ENCODE results near the gene ATL3.

Gene ATL3

DNA sequence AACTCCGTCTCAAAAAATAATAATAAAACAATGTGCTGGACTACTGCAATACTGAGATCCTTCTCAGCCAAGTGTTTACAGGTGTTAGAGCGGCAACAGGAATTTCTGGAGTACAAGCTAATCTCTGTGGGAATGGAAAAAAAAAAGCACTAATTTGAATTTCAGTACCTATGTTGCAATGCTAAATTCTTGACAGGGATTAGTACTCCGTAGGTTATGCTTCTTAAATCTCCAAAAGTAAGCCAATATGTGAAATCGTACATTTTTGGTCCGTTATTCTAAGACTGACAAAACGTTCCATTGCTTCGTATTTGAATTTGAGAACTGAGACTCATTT, 1.1 kb downstream of the ATL3 start:
- Histone ChIP-seq H3K27me3 (replicated peaks in 2 of 5; ENCODE audit: control insufficient read depth in 4 of 5, insufficient read depth in 5 of 5, low read length in 4 of 5) (no peaks in the 10 kb centered on the region), H3K9me3 (ENCODE audit: control extremely low read depth in 1 of 5, control insufficient read depth in 4 of 5, insufficient read depth in 2 of 5, low read depth in 1 of 5, low read length in 4 of 5) (no peaks in the 10 kb centered on the region), H3K4me3 (ENCODE audit: control insufficient read depth in 1 of 7, extremely low read depth in 1 of 7, insufficient read depth in 4 of 7, low read depth in 2 of 7, low read length in 6 of 7) (peak overlapping the region in 6 of 7 experiments; percentile 68 to 88 (median 76)), H3K4me1 (ENCODE audit: control extremely low read depth in 1 of 4, control insufficient read depth in 4 of 4, insufficient read depth in 4 of 4, low read length in 3 of 4) (peaks cover 6 to 17% (median 14%) of the 10 kb centered on the region in 4 experiments), H3K36me3 (ENCODE audit: control insufficient read depth in 4 of 4, insufficient read depth in 4 of 4, low read length in 3 of 4) (peaks cover 0 to 5% (median 0%) of the 10 kb centered on the region in 4 experiments), H3K27ac (ENCODE audit: insufficient read depth in 1 of 2, low read depth in 1 of 2, low read length in 2 of 2, poor library complexity in 1 of 2, severe bottlenecking in 2 of 2) (peak overlapping the region; percentile 41 to 73)
- no peak for DNase-seq
- 64% methylated on average over 6 of the region's 7 CpGs for WGBS (ENCODE audit: insufficient coverage)
- POLR2A ChIA-PET: no interaction called here
- CTCF ChIA-PET: interaction anchor here (0.7 to 3.3 kb wide), 13 partner anchors 9 to 75 kb away, joined by 3 to 20 read pairs (median 6); no protein-coding TSS in a partner anchor

DNA sequence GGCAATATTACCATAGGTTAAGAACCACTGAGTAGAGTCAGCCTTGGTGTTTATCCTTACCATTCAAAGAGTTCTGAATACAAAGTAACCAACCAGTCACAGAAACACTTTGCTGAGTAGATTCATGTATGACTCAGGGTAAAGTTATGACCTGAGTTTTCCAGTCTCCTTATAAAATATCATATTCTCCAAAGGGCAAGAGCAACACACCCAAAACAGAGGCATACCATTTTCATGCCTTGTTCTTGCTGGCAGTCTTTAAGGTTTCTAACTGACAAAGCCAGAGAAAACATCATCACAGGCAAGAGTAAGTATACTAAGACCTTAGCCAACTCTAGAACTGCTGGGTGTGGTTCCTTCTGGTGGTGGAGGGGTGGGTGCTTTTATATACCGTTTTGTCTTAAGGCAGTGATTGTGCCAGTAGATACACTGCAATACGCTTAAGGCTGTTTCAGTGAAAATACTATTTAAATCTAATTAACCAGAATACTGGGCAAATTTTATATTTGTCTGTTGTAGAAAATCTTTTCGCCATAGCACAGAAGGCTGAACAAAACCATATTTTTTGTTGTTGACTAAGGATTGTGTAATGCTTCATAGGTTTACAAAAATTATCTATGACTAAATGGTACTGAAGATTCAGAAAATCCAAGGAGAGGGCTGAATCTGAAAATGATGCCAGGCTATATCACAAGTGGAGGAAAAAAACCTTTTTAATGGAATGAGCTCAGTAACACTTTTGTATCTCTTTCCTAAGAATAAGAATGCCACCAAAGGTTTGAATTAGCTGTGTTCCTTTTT, 3.0 kb downstream of the ATL3 start:
- Histone ChIP-seq H3K27ac (ENCODE audit: insufficient read depth in 1 of 2, low read depth in 1 of 2, low read length in 2 of 2, poor library complexity in 1 of 2, severe bottlenecking in 2 of 2) (no peak overlapping the region), H3K27me3 (replicated peaks in 2 of 5; ENCODE audit: control insufficient read depth in 4 of 5, insufficient read depth in 5 of 5, low read length in 4 of 5) (no peaks in the 10 kb centered on the region), H3K4me1 (ENCODE audit: control extremely low read depth in 1 of 4, control insufficient read depth in 4 of 4, insufficient read depth in 4 of 4, low read length in 3 of 4) (peaks cover 6 to 17% (median 14%) of the 10 kb centered on the region in 4 experiments), H3K4me3 (ENCODE audit: control insufficient read depth in 1 of 7, extremely low read depth in 1 of 7, insufficient read depth in 4 of 7, low read depth in 2 of 7, low read length in 6 of 7) (no peak overlapping the region), H3K9me3 (ENCODE audit: control extremely low read depth in 1 of 5, control insufficient read depth in 4 of 5, insufficient read depth in 2 of 5, low read depth in 1 of 5, low read length in 4 of 5) (no peaks in the 10 kb centered on the region), H3K36me3 (ENCODE audit: control insufficient read depth in 4 of 4, insufficient read depth in 4 of 4, low read length in 3 of 4) (peaks cover 0 to 5% (median 0%) of the 10 kb centered on the region in 4 experiments)
- WGBS (ENCODE audit: insufficient coverage): 100% methylated on average over 1 of the region's 3 CpGs
- DNase-seq: no peak
- CTCF ChIA-PET: interaction anchor here (2.2 to 3.3 kb wide), 2 partner anchors 9 to 70 kb away, joined by 4 to 20 read pairs; no protein-coding TSS in a partner anchor
- POLR2A ChIA-PET: no interaction called here

DNA sequence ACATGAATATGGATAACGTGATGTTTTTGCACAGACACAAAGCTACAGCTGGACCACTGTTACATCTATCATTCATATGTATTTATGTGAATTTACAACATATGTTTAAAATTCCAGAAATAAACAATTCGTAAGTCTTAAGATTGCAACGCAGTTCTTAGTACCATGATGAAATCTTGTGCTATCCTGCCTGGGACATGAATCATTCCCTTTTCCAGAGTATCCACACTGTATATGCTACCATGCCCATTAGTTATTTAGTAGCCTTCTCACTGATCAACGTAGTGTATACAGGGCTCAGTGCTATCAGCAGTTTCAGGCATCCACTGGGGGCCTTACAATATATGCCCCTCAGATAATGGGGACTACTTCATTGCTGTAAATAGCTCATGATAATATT, 4.3 kb downstream of the ATL3 start:
- H3K4me1 ChIP-seq (ENCODE audit: control extremely low read depth in 1 of 4, control insufficient read depth in 4 of 4, insufficient read depth in 4 of 4, low read length in 3 of 4): peaks cover 6 to 17% (median 13%) of the 10 kb centered on the region in 4 experiments
- H3K4me3 ChIP-seq (ENCODE audit: control insufficient read depth in 1 of 7, extremely low read depth in 1 of 7, insufficient read depth in 4 of 7, low read depth in 2 of 7, low read length in 6 of 7): no peak overlapping the region
- 94% methylated on average over 2 of the region's 4 CpGs for WGBS (ENCODE audit: insufficient coverage)
- H3K36me3 ChIP-seq (ENCODE audit: control insufficient read depth in 4 of 4, insufficient read depth in 4 of 4, low read length in 3 of 4): peaks cover 0 to 5% (median 0%) of the 10 kb centered on the region in 4 experiments
- no peak for DNase-seq
- ChIA-PET POLR2A (no interaction called here), CTCF (interaction anchor here (0.6 to 0.7 kb wide), 2 partner anchors 70 to 138 kb away, joined by 3 read pairs; no protein-coding TSS in a partner anchor)
- H3K27me3 ChIP-seq (replicated peaks in 2 of 5; ENCODE audit: control insufficient read depth in 4 of 5, insufficient read depth in 5 of 5, low read length in 4 of 5): no peaks in the 10 kb centered on the region
- H3K9me3 ChIP-seq (ENCODE audit: control extremely low read depth in 1 of 5, control insufficient read depth in 4 of 5, insufficient read depth in 2 of 5, low read depth in 1 of 5, low read length in 4 of 5): no peaks in the 10 kb centered on the region
- no peak overlapping the region for H3K27ac ChIP-seq (ENCODE audit: insufficient read depth in 1 of 2, low read depth in 1 of 2, low read length in 2 of 2, poor library complexity in 1 of 2, severe bottlenecking in 2 of 2)

DNA sequence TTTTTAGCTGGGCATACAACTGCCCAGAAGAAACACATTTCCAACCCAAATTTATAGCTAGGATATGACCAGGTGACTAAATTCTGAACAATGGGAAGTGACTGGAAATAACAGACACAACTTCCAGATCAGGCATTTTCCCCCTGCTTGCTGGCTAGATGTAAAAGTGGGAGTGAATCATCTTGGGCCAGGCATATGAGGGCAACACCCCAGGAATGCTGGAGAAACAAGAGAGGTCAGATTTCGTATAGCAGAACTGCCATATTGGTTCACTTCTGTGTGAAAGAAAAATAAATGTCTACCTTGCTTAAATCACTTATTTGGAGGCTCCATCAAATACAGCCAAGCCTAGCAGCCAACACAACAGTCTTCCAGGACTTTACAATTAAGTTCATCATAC, 7.4 kb downstream of the ATL3 start:
- WGBS (ENCODE audit: insufficient coverage): no CpG with 5 or more reads among the region's 1 CpG
- H3K4me1 ChIP-seq (ENCODE audit: control extremely low read depth in 1 of 4, control insufficient read depth in 4 of 4, insufficient read depth in 4 of 4, low read length in 3 of 4): peaks cover 0 to 1% (median 0%) of the 10 kb centered on the region in 4 experiments
- no peak for DNase-seq

DNA sequence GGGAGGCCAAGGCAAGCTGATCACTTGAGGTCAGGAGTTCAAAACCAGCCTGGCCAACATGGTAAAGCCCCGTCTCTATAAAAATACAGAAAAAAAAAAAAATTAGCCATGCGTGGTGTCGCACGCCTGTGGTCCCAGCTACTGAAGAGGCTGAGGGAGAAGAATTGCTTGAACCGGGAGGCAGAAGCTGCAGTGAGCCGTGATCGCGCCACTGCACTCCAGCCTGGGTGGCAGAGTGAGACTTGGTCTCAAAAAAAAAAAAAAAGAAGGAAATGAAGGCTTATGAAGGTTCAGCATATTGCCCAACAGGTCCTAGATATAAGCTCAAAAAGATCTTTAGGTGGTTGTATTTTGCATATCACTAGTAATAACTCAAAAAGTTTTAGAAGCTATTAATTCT, 10.2 kb downstream of the ATL3 start:
- Histone ChIP-seq H3K9me3 (ENCODE audit: control extremely low read depth in 1 of 5, control insufficient read depth in 4 of 5, insufficient read depth in 2 of 5, low read depth in 1 of 5, low read length in 4 of 5) (no peaks in the 10 kb centered on the region), H3K27me3 (replicated peaks in 2 of 5; ENCODE audit: control insufficient read depth in 4 of 5, insufficient read depth in 5 of 5, low read length in 4 of 5) (no peaks in the 10 kb centered on the region), H3K4me1 (ENCODE audit: control extremely low read depth in 1 of 4, control insufficient read depth in 4 of 4, insufficient read depth in 4 of 4, low read length in 3 of 4) (no peaks in the 10 kb centered on the region), H3K4me3 (ENCODE audit: control insufficient read depth in 1 of 7, extremely low read depth in 1 of 7, insufficient read depth in 4 of 7, low read depth in 2 of 7, low read length in 6 of 7) (no peak overlapping the region), H3K27ac (ENCODE audit: insufficient read depth in 1 of 2, low read depth in 1 of 2, low read length in 2 of 2, poor library complexity in 1 of 2, severe bottlenecking in 2 of 2) (no peak overlapping the region), H3K36me3 (ENCODE audit: control insufficient read depth in 4 of 4, insufficient read depth in 4 of 4, low read length in 3 of 4) (peaks cover 3 to 9% (median 4%) of the 10 kb centered on the region in 4 experiments)
- CTCF ChIA-PET: interaction anchor here (0.6 to 1.7 kb wide), 7 partner anchors 9 to 84 kb away, joined by 3 to 7 read pairs (median 3); no protein-coding TSS in a partner anchor
- 100% methylated on average over 7 of the region's 8 CpGs for WGBS (ENCODE audit: insufficient coverage)
- DNase-seq: no peak
- POLR2A ChIA-PET: no interaction called here

More for the DNA sequence above, 7.4 kb downstream of the ATL3 start:
- Histone ChIP-seq H3K4me3 (ENCODE audit: control insufficient read depth in 1 of 7, extremely low read depth in 1 of 7, insufficient read depth in 4 of 7, low read depth in 2 of 7, low read length in 6 of 7) (no peak overlapping the region), H3K27me3 (replicated peaks in 2 of 5; ENCODE audit: control insufficient read depth in 4 of 5, insufficient read depth in 5 of 5, low read length in 4 of 5) (no peaks in the 10 kb centered on the region), H3K27ac (ENCODE audit: insufficient read depth in 1 of 2, low read depth in 1 of 2, low read length in 2 of 2, poor library complexity in 1 of 2, severe bottlenecking in 2 of 2) (no peak overlapping the region), H3K9me3 (ENCODE audit: control extremely low read depth in 1 of 5, control insufficient read depth in 4 of 5, insufficient read depth in 2 of 5, low read depth in 1 of 5, low read length in 4 of 5) (no peaks in the 10 kb centered on the region), H3K36me3 (ENCODE audit: control insufficient read depth in 4 of 4, insufficient read depth in 4 of 4, low read length in 3 of 4) (peaks cover 0 to 7% (median 1%) of the 10 kb centered on the region in 4 experiments)
- CTCF ChIA-PET: interaction anchor here (0.6 to 1.0 kb wide), 2 partner anchors 10 to 309 kb away, joined by 3 read pairs; no protein-coding TSS in a partner anchor
- POLR2A ChIA-PET: no interaction called here

DNA sequence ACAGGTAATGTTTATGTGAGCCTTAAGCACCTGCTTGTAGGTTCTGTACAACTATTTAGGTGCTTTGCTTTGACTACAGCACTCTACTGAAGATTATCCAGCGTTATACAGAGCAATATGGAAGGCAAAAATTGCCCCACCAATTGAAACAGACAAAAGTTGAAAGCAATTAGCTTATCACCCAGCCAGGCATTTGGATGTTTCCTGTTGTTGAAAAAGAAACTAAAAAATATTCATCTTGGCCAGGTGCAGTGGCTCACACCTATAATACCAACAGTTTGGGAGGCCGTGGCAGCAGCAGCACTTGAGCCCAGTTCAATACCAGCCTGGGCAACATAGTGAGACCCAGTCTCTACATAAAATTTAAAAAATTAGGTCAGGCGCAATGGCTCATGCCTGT, 18.5 kb downstream of the ATL3 start:
- Histone ChIP-seq H3K36me3 (ENCODE audit: control insufficient read depth in 4 of 4, insufficient read depth in 4 of 4, low read length in 3 of 4) (peaks cover 7 to 34% (median 18%) of the 10 kb centered on the region in 4 experiments), H3K27ac (ENCODE audit: insufficient read depth in 1 of 2, low read depth in 1 of 2, low read length in 2 of 2, poor library complexity in 1 of 2, severe bottlenecking in 2 of 2) (peak overlapping the region in 1 of 2 experiments; percentile 29), H3K4me1 (ENCODE audit: control extremely low read depth in 1 of 4, control insufficient read depth in 4 of 4, insufficient read depth in 4 of 4, low read length in 3 of 4) (peaks cover 0 to 9% (median 2%) of the 10 kb centered on the region in 4 experiments), H3K9me3 (ENCODE audit: control extremely low read depth in 1 of 5, control insufficient read depth in 4 of 5, insufficient read depth in 2 of 5, low read depth in 1 of 5, low read length in 4 of 5) (no peaks in the 10 kb centered on the region), H3K27me3 (replicated peaks in 2 of 5; ENCODE audit: control insufficient read depth in 4 of 5, insufficient read depth in 5 of 5, low read length in 4 of 5) (no peaks in the 10 kb centered on the region), H3K4me3 (ENCODE audit: control insufficient read depth in 1 of 7, extremely low read depth in 1 of 7, insufficient read depth in 4 of 7, low read depth in 2 of 7, low read length in 6 of 7) (no peak overlapping the region)
- DNase-seq: peak; percentile 34 to 81 (median 68)
- WGBS (ENCODE audit: insufficient coverage): 83% methylated on average over 2 of the region's 3 CpGs
- ChIA-PET CTCF (interaction anchor here (1.0 kb wide), 1 partner anchor 17 kb away, joined by 3 read pairs; no protein-coding TSS in a partner anchor), POLR2A (no interaction called here)

DNA sequence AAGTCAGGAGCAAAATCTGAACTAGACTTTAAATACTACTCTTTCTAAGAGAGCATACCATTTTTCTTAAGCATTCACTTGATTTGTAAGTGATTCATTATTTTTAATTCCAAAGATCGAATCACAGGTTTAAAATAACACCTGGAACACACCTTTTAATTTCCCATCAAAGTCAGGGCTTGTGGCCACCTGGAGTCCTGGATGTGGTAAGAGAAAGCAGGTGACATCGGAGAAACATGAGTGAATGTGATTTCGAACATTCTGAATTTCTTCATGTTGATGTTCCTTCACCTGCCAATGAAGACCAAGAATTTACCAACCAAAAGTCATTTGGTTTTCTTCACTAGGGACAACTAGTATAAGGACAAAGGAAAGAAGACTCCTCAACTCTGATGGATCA, 28.0 kb downstream of the ATL3 start:
- peaks cover 17 to 59% (median 25%) of the 10 kb centered on the region in 4 experiments for H3K36me3 ChIP-seq (ENCODE audit: control insufficient read depth in 4 of 4, insufficient read depth in 4 of 4, low read length in 3 of 4)
- no peak overlapping the region for H3K4me3 ChIP-seq (ENCODE audit: control insufficient read depth in 1 of 7, extremely low read depth in 1 of 7, insufficient read depth in 4 of 7, low read depth in 2 of 7, low read length in 6 of 7)
- H3K9me3 ChIP-seq (ENCODE audit: control extremely low read depth in 1 of 5, control insufficient read depth in 4 of 5, insufficient read depth in 2 of 5, low read depth in 1 of 5, low read length in 4 of 5): no peaks in the 10 kb centered on the region
- no peak overlapping the region for H3K27ac ChIP-seq (ENCODE audit: insufficient read depth in 1 of 2, low read depth in 1 of 2, low read length in 2 of 2, poor library complexity in 1 of 2, severe bottlenecking in 2 of 2)
- WGBS (ENCODE audit: insufficient coverage): no CpG with 5 or more reads among the region's 3 CpGs
- ChIA-PET POLR2A (no interaction called here), CTCF (interaction anchor here (1.0 to 4.5 kb wide), 2 partner anchors 96 to 165 kb away, joined by 5 to 20 read pairs; no protein-coding TSS in a partner anchor)
- no peaks in the 10 kb centered on the region for H3K27me3 ChIP-seq (replicated peaks in 2 of 5; ENCODE audit: control insufficient read depth in 4 of 5, insufficient read depth in 5 of 5, low read length in 4 of 5)
- no peaks in the 10 kb centered on the region for H3K4me1 ChIP-seq (ENCODE audit: control extremely low read depth in 1 of 4, control insufficient read depth in 4 of 4, insufficient read depth in 4 of 4, low read length in 3 of 4)
- DNase-seq: no peak
